Forelimb muscle (tissue), 1 donor: ENCODE results near the gene DNAL4. TPM values are rescaled to one million over a fixed set of nuclear protein-coding genes. Genes with fewer than 3 reads are reported as not detected.

Source experiments
- DNase-seq: peaks from one replicate; pipeline ENCODE4 v3.0.0-alpha.2; 2013; ENCODE audit warnings: low read depth
- polyA plus RNA-seq: library from polyadenylated mRNA; unstranded; fragments of 120-200 nt; gene quantifications from one replicate; pipeline ENCODE4 v1.2.1, GENCODE V29; 2013; ENCODE audit not compliant: insufficient read length

Gene DNAL4, protein sequence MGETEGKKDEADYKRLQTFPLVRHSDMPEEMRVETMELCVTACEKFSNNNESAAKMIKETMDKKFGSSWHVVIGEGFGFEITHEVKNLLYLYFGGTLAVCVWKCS
- polyA plus RNA-seq: 12.5 TPM

DNA sequence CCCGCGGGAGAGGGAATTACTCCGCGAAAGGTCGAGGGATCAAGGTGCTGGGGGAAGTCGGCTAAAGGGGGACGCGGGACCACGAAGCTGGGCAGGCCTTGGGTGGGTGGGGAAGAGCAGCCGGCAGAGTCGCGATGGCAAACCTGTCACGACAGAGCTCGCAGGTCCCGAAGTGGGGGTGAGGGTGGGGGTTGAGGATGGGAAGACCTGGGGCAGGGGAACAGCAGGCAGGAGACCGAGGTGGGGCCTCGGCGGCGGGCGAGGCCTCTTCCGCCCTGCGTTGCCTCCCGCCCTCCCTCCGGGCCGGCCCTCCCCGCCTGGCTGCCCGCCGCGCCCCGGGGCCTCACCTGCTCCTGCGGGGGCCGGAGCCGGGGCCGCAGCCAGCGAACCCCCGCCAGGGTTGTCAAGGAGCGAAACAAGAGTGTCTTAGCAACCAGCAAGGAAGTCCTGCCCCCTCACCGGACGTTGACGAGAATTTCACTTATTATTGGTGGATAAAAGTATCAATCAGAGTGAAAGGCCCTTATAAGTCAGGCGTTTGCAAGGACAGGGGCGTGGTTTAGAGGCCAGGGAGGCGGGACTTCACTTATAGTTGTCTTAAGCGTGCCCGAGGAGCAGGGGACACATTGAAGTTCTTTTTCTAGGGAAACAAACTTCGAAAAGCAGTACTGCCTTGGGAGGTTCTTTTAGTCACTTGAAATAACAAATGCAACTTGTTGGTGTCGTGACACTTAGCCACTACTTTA lies at the start of gene DNAL4:
DNAL4 (minus strand) TSS at position 423 of the 746 bp plus-strand sequence. CDS start 11,412 bp downstream, outside the sequence.
- peak; percentile 97 for DNase-seq

DNA sequence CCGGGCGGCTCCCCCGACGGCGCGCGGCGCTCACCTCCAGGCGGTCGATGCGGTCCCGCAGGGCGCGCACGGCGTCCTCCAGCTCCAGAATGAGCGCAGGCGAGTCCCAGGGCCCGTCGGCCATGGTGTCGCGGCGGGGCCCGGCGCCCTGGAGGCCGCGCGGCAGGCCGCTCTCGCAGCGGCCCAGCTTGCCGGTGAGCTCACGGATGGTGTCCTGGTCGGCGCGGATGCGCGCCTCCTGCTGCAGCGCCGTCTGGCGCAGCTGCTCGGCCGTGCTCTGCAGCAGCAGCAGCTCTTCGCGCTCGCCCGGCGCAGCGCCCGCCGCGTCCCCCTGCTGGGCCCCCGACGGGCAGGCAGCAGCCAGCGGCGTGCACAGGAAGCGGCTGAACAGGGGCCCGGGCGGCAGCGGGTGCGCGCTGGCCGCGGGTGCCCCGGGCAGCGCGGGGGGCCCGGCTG lies 49.3 kb upstream of the DNAL4 start:
- DNase-seq: peak; percentile 76

DNA sequence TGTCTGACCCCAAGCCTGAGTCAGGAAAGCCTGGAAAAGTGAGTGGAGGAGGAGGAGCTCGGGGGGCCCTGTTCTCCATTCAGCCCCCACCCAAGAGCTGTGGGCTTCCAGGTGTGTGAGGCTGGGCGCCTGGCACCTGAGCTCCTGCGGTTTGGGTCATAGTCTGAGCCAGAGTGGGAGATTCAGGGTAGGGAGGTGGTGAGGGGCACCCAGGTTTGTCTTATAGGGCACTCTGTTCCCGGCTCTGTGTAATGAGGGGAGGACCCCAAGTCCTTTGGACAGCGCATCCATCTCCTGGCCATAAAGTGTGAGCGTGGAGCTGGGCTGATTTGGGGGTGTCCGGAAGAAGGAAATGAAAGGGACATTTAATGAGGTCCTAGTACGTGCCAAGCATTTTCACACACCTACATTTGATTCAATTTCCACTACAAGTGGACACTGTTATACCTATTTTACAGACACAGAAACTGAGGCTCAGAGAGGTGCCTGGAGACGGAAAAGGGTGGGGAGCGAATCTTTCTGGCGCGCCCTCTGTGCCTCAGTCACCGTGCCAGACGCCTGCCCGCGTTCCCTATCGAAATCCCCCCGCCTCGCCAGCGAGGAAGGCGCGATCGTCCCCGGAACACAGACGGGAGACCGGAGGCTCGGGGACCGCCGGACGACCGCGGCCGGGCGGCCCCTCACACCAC lies 48.7 kb upstream of the DNAL4 start:
- DNase-seq: no peak

DNA sequence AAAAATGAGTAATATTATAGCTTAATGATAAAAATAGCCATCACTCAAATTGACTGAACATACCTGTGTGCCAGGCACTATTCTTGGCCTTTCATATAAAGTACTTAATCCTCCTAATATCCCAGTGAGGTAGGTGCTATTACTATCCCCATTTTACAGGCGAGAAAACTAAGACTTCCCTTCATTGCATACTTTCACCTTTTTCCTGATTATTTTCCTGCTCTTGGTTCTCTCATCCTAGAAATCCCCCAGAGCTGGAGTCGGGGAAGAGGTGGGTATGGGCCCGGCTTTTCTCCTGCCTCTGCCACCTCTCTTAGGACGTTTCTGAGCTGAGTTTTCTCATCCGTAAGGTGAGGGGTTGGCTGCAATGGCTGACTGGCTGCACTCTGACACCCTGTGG lies 47.7 kb upstream of the DNAL4 start:
- DNase-seq: no peak

DNA sequence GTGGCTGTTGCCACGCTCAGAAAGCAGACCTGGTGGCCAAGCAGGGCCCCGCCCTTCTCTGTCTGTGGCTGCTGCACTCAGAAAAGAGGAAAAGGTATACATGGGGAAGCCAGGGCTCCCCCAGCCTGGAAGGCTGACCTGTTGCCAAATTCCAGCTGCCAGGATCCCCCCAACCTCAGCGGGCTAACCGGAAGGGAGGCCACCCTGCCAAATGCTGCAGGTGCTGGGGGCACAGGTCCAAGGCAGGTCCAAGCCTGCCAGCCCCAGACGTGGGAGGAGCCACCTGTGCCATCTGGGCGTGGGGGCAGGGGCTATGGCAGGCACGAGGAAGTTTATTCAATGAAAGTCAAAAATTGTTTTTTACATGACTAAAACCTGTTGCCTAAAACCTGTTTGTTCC lies 47.3 kb upstream of the DNAL4 start:
- no peak for DNase-seq

DNA sequence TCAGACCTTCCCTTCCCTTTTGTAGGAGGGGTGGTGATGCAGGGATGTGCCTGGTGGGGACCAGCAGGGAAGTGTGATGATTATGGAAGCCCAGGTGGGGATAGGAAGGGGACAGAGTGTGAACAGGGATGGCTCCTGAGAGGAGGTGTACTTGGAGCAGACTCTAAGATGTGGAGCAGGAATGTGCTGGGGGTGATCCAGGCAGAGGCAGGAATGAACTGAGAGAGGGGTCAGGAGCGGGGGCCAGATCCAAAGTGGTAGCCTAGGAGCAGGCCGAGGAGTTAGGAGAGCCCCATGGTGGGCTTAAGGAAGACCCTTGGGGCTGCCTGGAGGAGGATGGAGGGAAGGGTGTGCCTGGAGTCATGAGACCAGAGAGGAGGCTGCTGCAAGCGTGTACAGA lies 46.2 kb upstream of the DNAL4 start:
- DNase-seq: no peak

DNA sequence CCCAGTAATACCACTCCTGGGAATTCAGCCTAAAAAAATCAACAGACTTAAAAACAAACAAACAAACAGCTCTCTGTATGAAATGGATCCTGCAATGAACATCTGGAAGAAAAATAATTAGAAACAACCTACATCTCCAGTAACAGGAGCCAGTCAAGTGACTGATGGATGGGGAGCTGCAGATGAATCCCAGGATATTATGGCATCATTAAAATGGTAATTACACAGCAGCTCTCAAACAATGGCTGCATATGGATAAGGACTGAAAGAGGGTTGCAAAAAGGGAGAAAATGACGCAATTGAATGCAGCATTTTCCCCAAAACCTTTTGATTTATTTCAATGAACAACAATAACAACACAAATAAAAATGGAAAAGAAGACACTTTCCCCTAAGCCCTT lies 45.7 kb upstream of the DNAL4 start:
- DNase-seq: no peak

DNA sequence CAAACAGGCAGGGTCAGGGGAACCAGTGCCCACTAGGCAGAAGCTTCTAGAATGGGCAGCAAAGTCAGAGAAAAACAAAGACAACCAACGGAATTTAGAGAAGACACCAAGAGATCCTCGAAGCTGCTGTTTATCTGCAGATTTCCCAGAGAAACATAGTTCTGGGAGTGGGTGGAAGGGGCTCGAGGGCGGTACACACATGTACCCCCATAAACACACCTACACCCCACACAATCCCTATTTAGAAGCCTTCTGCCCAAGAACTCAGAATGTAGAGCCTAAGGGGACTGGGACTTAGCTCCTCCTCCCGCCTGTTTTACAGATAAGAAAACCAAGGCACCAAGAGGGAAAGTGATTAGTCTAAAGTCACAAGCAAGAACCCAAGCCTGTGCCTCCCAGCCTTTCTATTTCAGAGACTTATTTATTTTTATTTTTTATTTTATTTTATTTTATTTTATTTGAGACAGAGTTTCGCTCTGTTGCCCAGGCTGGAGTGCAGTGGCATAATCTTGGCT lies 43.5 kb upstream of the DNAL4 start:
- DNase-seq: no peak

DNA sequence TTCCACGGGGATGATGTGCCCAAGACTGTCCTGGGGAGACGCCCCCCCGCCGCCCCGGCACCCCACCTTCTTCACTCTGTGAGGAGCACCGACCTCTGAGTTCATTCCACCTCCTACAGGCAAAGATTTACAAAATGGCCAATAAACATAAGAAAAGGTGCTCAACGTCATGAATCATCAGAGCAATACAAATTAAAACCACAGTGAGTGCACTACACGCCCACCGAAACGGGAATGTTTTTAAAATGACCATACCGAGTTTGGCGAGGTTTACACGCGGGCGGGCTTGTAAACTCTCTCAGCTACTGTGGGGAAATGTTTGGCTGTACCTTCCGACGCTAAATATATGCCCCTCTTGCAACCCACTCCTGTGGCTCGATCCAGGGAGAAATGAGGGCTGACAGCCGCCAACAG lies 42.0 kb upstream of the DNAL4 start:
- DNase-seq: no peak

DNA sequence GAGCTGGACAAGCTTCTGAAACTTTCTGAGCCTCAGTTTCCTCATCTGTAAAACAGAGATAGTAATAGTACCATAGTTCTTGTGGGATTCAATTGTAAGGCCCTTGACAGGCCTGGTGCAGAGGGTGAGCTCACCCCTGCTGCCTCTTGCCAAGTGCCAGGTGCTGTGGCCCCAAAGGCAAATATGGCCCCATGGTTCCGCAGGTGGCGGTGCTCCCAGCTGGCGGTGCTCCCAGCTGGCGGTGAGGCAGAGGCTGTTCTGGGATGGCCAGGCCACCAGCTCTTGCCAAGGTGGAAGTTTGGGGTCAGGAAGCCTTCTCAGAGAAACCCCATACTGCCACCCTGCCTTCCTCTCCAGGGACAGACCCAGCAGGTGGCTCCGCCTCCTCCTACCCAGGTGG lies 41.0 kb upstream of the DNAL4 start:
- no peak for DNase-seq

DNA sequence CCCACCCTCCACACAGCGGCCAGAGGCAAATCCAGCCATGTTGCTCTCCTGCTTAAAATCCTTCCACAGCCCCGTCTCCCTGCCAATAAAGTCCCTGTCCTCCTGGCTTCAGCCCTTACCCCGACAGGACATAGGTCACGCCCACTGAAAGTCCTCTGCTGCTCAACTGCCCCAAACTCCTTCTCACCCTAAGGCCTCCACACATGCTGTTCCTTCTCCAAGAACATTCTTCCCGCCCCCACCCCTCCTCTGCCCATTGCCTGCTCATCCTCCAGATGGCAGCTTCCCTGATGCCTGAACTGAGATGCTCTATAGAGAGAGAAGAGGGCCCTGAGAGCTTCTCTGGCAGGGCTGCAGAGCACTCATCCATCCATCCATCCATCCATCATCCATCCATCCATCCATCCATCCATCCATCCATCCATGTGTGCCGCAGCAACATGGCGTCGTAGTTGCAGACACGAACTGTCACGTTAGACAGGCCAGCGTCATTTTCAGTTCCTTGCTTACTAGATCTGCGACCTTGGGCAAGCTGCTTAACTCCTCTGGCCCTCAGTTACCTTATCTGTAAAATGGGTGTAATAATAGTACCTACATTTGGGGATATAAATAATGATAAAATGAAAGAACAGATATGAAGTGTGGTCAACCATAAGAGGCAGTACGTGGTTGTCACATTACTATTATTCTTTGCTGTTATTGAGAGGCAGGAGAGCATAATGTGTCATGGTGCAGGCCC lies 40.4 kb upstream of the DNAL4 start:
- no peak for DNase-seq

DNA sequence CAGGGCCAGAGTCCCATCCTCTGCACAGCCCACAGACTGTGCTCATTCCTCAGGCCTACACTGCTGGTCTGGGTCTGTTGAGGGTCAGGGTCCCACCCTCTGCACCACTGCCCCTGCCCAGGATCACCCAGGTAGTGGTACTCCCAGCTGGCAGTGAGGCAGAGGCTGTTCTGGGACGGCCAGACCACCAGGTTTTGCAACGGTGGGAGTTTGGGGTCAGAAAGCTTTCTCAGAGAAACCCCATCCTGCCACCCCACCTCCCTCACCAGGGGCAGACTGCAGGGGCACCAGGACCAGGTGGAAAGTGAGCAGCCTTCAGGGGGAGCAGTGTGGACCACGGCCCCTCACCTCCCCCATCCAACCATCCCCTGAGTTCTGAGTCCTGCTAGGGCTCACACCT lies 39.1 kb upstream of the DNAL4 start:
- DNase-seq: no peak

DNA sequence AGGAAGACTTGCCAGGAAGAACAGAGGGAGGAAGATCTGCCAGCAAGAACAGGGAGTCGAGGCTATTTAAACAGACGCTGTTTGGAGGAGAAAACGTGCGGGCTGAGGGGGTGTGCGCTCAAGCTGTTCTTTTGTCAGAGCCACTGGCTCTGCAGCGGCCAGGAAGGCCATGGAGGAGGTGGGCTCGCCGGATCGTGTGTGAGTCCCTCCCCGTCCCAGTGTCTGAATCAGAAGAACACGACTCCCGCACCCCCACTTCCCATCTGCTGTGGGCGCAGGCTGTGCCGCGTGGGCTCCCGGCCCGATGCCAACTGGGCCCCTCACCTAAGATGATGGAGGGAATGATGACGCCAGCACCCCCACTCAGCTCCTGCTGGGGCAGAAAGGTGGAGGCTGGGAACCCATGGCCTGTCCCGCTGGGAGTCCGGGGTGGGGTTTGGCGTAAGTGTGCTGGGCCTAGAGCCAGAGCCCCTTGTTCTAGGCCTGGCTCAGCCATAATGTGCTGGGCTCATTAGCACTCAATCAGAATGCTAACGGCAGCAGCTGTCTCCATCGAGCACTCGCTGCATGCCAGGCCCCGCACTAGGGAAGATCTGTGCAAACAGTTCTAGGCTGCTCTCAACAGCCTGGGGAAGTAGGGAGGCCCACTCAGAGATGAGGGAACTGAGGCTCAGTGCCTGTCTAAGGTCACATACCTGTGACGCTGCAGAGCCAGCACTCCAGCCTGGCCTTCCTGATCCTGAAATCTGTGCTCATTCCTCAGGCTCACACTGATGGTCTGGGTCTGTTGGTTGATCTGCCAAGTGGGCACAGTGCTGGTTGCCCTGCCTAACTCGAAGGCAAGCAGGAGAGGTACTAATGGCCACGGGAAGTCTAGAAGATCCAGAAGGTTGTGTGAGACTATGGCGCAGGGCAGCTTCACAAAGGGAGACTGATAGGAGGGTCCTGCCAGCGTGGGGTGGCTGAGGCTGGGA lies 38.3 kb upstream of the DNAL4 start:
- DNase-seq: no peak

DNA sequence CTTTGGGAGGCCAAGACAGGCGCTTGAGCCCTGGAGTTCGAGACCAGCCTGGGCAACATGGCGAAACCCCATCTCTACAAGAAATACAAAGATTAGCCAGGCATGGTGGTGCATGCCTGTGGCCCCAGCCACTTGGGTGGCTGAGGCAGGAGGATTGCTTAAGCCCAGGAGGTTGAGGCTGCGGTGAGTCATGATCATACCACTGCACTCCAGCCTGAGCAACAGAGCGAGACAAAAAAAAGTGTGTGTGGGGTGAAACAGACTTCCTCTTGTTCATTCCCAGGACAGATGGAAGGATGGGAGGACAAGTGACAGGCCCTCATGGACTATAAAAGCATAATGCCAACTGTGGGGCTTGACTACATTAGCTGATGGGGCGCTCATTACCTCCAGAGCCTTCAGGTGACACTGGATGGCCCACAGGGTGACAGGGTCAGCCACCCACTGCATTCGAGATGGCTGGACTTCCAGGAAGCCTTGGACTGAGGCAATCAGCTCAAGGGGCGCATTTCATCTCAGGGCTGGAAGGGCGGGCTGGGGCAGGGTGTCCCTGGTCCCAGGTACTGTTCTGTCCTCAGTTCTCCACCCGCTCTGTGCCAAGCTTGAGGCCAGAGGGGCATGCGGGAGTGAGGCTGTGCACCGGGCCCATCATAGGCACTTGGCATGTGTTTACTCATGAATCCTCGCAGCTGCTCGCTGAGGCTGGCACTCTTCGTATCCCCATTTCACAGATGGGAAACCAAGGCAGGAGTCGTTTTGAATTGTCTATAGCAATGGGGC lies 37.4 kb upstream of the DNAL4 start:
- DNase-seq: no peak

DNA sequence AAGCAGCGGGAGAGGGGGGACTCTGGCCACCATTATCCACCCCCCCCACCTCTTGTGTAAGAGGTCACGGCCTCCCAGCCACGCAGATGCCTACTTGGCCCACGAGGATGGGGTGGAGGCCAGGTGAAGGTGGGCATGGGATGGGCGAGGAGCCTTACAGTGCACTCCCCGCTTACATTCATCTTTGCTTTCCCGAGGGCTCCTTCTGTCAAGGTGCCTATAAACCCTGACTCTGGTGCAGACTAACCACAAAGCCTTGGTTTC lies 36.8 kb upstream of the DNAL4 start:
- DNase-seq: no peak

DNA sequence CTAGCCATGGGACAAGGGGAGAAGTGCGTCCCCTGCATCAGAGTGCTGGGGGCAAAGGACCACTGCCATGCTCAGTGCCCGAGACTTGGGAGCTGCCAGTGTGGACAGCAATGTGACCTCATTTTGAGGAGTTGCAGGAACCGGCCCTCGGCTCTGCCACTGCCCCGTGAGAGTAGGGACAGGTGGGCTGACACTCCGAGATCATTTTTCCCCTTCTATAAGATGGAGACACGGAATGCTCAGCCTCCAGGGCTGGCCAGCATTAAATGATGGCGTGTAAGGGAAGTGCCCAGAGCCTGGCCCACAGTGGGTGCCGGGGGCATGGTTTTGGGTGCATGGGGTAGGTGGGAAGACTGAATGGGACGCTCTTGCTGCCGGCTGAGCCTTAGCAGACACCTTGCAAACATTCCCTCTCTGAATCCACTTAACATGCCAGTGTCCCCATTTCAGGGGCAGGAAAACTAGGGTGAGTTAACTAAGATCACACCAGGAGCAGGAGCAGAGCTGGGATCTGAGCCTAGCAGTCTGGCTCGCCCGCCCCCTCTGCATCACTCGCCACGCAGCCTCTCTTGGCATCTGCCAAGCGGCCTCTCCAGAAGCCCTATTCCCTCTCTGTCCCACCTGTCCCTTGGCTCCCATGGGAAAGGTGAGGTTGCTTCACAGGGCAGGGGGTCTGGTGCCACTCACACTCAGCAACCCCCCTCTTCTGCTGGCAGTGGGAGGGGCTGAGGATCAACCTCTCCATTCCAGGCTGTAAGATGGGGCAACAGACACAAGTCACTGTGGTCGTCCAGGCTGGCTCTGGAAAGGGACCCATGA lies 36.3 kb upstream of the DNAL4 start:
- DNase-seq: no peak

DNA sequence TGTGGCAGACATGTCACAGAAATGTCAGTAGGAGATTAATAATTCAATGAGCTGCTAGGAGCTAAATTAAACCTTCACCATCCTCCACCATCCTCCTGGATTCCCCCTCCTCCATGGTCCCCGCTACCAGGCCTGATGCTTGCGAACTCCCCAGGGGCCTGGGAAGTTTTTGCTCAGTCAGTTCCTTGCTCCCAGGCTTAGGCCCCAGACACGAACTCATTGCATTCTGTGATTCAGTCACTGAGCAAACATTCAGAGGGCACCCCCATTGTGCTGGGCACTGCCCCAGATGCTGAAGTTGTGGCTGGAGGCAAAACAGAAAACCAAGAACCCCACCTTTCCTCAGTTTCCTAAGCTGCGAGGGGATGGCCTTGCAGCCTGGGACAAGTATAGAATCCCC lies 35.5 kb upstream of the DNAL4 start:
- DNase-seq: no peak

DNA sequence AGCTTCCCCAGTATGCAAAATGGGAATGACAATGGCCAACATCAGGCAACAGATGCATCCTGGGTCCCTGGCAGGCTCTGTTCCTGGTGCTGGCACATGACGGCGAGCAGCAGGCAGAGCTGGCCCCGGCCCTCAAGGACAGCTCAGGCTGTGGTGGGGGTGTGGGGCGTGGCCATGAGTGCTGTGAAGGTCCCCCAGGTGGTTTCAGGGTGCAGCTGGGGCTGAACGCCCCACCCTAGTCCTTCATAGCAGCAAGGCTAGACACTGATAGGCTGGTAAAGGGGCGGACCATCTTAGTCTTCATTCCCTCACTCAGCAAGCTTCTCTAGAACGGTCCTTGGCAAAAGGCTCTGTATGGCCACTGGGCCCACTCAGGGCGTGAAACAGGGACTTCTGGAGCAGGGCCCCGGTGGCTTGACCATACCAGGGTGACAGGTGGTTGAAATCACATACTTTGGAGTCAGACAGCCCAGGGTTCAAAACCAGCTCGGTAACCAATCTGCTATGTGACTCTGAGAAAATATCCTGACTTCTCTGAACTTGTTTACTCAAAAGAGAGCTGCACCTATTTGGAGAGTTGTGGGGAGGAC lies 34.8 kb upstream of the DNAL4 start:
- no peak for DNase-seq

DNA sequence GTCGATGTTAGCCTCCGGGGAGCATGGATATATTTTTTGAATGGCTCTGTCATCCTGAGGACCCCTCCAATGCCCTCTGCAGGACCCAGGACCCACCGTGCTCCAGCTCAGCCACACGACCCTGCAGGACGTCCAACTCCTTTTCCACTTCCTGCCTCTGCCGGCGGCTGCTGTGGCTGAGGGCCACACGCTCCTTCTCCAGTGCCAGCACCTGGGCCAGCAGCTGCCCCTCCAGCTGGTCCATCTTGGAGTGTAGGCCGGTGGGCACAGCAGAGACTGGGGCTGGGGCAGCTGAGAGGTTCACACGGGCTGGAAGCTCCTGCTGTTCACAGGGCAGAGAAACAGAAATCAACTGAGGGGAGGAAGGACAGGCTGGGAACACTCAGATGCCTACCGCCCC lies 34.2 kb upstream of the DNAL4 start:
- no peak for DNase-seq
